Hepatocyte (in vitro differentiated cells): ENCODE data around the gene C1orf53. TPM values are rescaled to one million over a fixed set of nuclear protein-coding genes. Genes with fewer than 3 reads are reported as not detected.

Experiments used
- DNase-seq: peaks from one replicate; pipeline ENCODE4 v3.0.0-alpha.2; 2016; ENCODE audit warnings: low spot score
- H2AFZ ChIP-seq: fragments of 200-600 bp; sonication (generic); 2 replicates; pipeline ENCODE4 v1.6.0; 2016; ENCODE audit warnings: antibody characterized with exemption, mild to moderate bottlenecking
- H3K27ac ChIP-seq: fragments of 200-600 bp; sonication (generic); 2 replicates; pipeline ENCODE4 v1.5.1; 2016; ENCODE audit warnings: mild to moderate bottlenecking
- H3K27me3 ChIP-seq: fragments of 200-600 bp; sonication (generic); 2 replicates; pipeline ENCODE4 v1.6.1; 2016
- H3K36me3 ChIP-seq: fragments of 200-600 bp; sonication (generic); replicated peaks from 2 replicates; pipeline ENCODE4 v1.5.1; 2016; ENCODE audit warnings: low read depth; ENCODE audit not compliant: insufficient read depth
- H3K4me1 ChIP-seq: fragments of 200-600 bp; sonication (generic); 2 replicates; pipeline ENCODE4 v1.5.1; 2016; ENCODE audit warnings: mild to moderate bottlenecking, moderate library complexity; ENCODE audit not compliant: insufficient read depth
- H3K4me2 ChIP-seq: fragments of 200-600 bp; sonication (generic); 2 replicates; pipeline ENCODE4 v1.6.0; 2016
- H3K4me3 ChIP-seq: fragments of 200-600 bp; sonication (generic); 2 replicates; pipeline ENCODE4 v1.5.1; 2016; ENCODE audit warnings: mild to moderate bottlenecking
- H3K79me2 ChIP-seq: fragments of 200-600 bp; sonication (generic); 2 replicates; pipeline ENCODE4 v1.6.0; 2017; ENCODE audit warnings: mild to moderate bottlenecking
- H3K9me2 ChIP-seq: fragments of 200-600 bp; sonication (generic); replicated peaks from 2 replicates; pipeline ENCODE4 v1.6.0; 2017; ENCODE audit warnings: mild to moderate bottlenecking; ENCODE audit not compliant: insufficient read depth
- H3K9me3 ChIP-seq: fragments of 200-600 bp; sonication (generic); 2 replicates; pipeline ENCODE4 v1.5.1; 2016; ENCODE audit warnings: low read depth, mild to moderate bottlenecking
- H4K20me1 ChIP-seq: fragments of 200-600 bp; sonication (generic); 2 replicates; pipeline ENCODE4 v1.6.0; 2016; ENCODE audit warnings: mild to moderate bottlenecking; ENCODE audit not compliant: insufficient read depth, poor library complexity, severe bottlenecking
- CTCF ChIP-seq: fragments of 200-600 bp; sonication (generic); IDR thresholded peaks from 2 replicates; pipeline ENCODE4 v1.5.1; 2016; ENCODE audit warnings: antibody characterized with exemption, mild to moderate bottlenecking; ENCODE audit not compliant: poor library complexity
- EZH2 ChIP-seq: fragments of 200-600 bp; sonication (generic); IDR thresholded peaks from 2 replicates; pipeline ENCODE4 v1.6.1; 2016; ENCODE audit warnings: antibody characterized with exemption, mild to moderate bottlenecking, borderline replicate concordance
- EZH2phosphoT487 ChIP-seq: fragments of 200-600 bp; sonication (generic); IDR thresholded peaks from one replicate; pipeline ENCODE4 v1.6.1; 2018; ENCODE audit warnings: antibody characterized with exemption, mild to moderate bottlenecking, low read depth, moderate library complexity; ENCODE audit not compliant: unreplicated experiment, severe bottlenecking
- WGBS: methylation state at CpG from one replicate; pipeline ENCODE4 v1.1.6; 2016; ENCODE audit warnings: low lambda C conversion rate; ENCODE audit errors: missing lambda C conversion rate; 5-methylcytosine and 5-hydroxymethylcytosine counted together
- polyA plus RNA-seq: library from polyadenylated mRNA; unstranded; fragments of >200 nt; fragmentation: Nextera tagmentation; extraction: Ambion mirVana; gene quantifications from 2 replicates; pipeline ENCODE4 v1.2.1, GENCODE V29; 2016
- total RNA-seq: library from RNA; depleted of rRNA; stranded (reverse); fragments of >200 nt; gene quantifications from 2 replicates; pipeline ENCODE4 v1.2.3, GENCODE V29; 2014

The C1orf53 gene
- total and polyA plus RNA-seq, 2 experiments from 2014 or later: 9.0 to 15.7 TPM

- H3K4me1 ChIP-seq: no peaks in the 10 kb centered on the region
- H3K36me3 ChIP-seq: no peaks in the 10 kb centered on the region
- H3K27me3 ChIP-seq: no peaks in the 10 kb centered on the region
- no peak overlapping the region for H2AFZ ChIP-seq
- no peaks in the 10 kb centered on the region for H4K20me1 ChIP-seq
- H3K4me3 ChIP-seq: no peak overlapping the region
- 62% methylated on average over 7 of the region's 7 CpGs for WGBS
- DNase-seq: peak; percentile 27
- no peaks in the 10 kb centered on the region for H3K79me2 ChIP-seq
- no peaks in the 10 kb centered on the region for H3K9me3 ChIP-seq
- no peak for TF ChIP-seq EZH2phosphoT487
- no peak for TF ChIP-seq CTCF
- TF ChIP-seq EZH2: no peak
- H3K27ac ChIP-seq: no peak overlapping the region
- H3K4me2 ChIP-seq: no peak overlapping the region
- H3K9me2 ChIP-seq: no peaks in the 10 kb centered on the region
Observed at GRCh38 chr1:197884173-197884572, 18.3 kb upstream of the C1orf53 start.

- no peaks in the 10 kb centered on the region for H3K9me3 ChIP-seq
- TF ChIP-seq CTCF (no peak), EZH2 (no peak), EZH2phosphoT487 (no peak)
- H3K4me3 ChIP-seq: no peak overlapping the region
- H3K79me2 ChIP-seq: no peaks in the 10 kb centered on the region
- no peak for DNase-seq
- H3K9me2 ChIP-seq: no peaks in the 10 kb centered on the region
- H3K27me3 ChIP-seq: peaks cover 12% of the 10 kb centered on the region
- no peaks in the 10 kb centered on the region for H3K36me3 ChIP-seq
- H3K27ac ChIP-seq: no peak overlapping the region
- WGBS: 72% methylated on average over 2 of the region's 2 CpGs
- no peak overlapping the region for H3K4me2 ChIP-seq
- H4K20me1 ChIP-seq: no peaks in the 10 kb centered on the region
- no peak overlapping the region for H2AFZ ChIP-seq
- no peaks in the 10 kb centered on the region for H3K4me1 ChIP-seq
Observed at GRCh38 chr1:197890936-197891335, 11.5 kb upstream of the C1orf53 start.

- Histone ChIP-seq H3K4me3 (no peak overlapping the region), H3K27me3 (peaks cover 19% of the 10 kb centered on the region), H2AFZ (no peak overlapping the region), H3K9me3 (no peaks in the 10 kb centered on the region), H3K27ac (no peak overlapping the region), H3K4me2 (no peak overlapping the region), H3K79me2 (no peaks in the 10 kb centered on the region), H3K9me2 (no peaks in the 10 kb centered on the region), H3K36me3 (no peaks in the 10 kb centered on the region), H4K20me1 (no peaks in the 10 kb centered on the region), H3K4me1 (no peaks in the 10 kb centered on the region)
- DNase-seq: no peak
- TF ChIP-seq CTCF (no peak), EZH2phosphoT487 (no peak), EZH2 (no peak)
Observed at GRCh38 chr1:197892684-197893083, 9.7 kb upstream of the C1orf53 start.

- H3K36me3 ChIP-seq: no peaks in the 10 kb centered on the region
- 77% methylated on average over 2 of the region's 2 CpGs for WGBS
- TF ChIP-seq CTCF (no peak), EZH2phosphoT487 (no peak), EZH2 (no peak)
Observed at GRCh38 chr1:197896301-197896700, 6.1 kb upstream of the C1orf53 start.

More at GRCh38 chr1:197896301-197896700, 6.1 kb upstream of the C1orf53 start:
- Histone ChIP-seq H4K20me1 (no peaks in the 10 kb centered on the region), H3K4me2 (no peak overlapping the region), H3K27ac (no peak overlapping the region), H3K4me1 (no peaks in the 10 kb centered on the region), H3K9me2 (no peaks in the 10 kb centered on the region), H3K4me3 (no peak overlapping the region), H3K9me3 (no peaks in the 10 kb centered on the region), H3K27me3 (peaks cover 19% of the 10 kb centered on the region), H3K79me2 (no peaks in the 10 kb centered on the region), H2AFZ (no peak overlapping the region)
- DNase-seq: no peak
